BLaER1 (cell line): ENCODE results near the gene FUBP3.

ENCODE experiments used
- H3K27ac ChIP-seq: shearing (Covaris generic); formaldehyde crosslinking; 2 replicates; pipeline ENCODE4 v1.8.1; 2022
- H3K27me3 ChIP-seq: shearing (Covaris generic); formaldehyde crosslinking; 2 replicates; pipeline ENCODE4 v1.8.1; 2022
- H3K36me3 ChIP-seq: shearing (Covaris generic); formaldehyde crosslinking; 2 replicates; pipeline ENCODE4 v1.8.1; 2022
- H3K4me1 ChIP-seq: shearing (Covaris generic); formaldehyde crosslinking; 2 replicates; pipeline ENCODE4 v1.8.1; 2022
- H3K4me2 ChIP-seq: shearing (Covaris generic); formaldehyde crosslinking; 2 replicates; pipeline ENCODE4 v1.8.1; 2022
- H3K4me3 ChIP-seq: shearing (Covaris generic); formaldehyde crosslinking; 2 replicates; pipeline ENCODE4 v1.8.1; 2022
- H3K9ac ChIP-seq: shearing (Covaris generic); formaldehyde crosslinking; 2 replicates; pipeline ENCODE4 v1.8.1; 2022
- H3K9me3 ChIP-seq: shearing (Covaris generic); formaldehyde crosslinking; 2 replicates; pipeline ENCODE4 v1.8.1; 2022
- H4K20me1 ChIP-seq: shearing (Covaris generic); formaldehyde crosslinking; 2 replicates; pipeline ENCODE4 v1.8.1; 2022
- Cebpa-rat ChIP-seq: shearing (Covaris generic); IDR thresholded peaks from 2 replicates; pipeline ENCODE4 v1.8.1; 2022

The FUBP3 gene

DNA sequence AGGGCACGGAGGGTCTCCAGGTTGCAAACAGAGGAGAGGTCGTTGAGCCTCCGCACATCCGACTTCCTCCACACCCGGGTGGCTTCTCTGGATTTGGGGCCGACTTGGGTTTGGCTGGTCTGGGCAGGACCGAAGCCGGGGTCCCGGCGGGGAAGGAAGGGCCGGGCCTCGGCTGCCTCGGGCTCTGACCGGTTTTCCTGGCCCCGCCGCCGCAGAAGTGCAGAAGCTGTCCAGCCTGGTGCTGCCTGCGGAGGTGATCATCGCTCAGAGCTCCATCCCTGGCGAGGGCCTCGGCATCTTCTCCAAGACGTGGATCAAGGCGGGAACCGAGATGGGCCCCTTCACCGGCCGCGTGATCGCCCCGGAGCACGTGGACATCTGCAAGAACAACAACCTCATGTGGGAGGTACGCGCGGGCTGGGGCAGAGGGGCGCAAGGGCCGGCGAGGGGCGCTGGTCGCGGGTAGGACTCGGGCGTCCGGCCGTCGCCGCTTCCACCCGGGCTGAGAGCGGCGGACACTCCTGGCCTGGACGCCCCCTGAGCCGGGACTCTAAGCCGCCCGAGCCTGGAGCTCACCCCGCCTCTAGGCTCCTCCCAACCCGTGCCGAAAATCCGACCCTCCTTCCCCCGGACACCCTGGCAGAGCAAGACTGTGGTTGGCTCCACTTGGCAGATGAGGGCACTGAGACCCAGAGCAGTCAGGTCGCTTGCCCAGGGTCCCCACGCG is 87.2 kb downstream of the FUBP3 start:
- no peak for TF ChIP-seq Cebpa-rat
- no peaks in the 10 kb centered on the region for H3K4me1 ChIP-seq
- H3K4me2 ChIP-seq = no peak overlapping the region
- no peaks in the 10 kb centered on the region for H3K9me3 ChIP-seq
- H4K20me1 ChIP-seq = peaks cover 47% of the 10 kb centered on the region
- peaks cover 74% of the 10 kb centered on the region for H3K27me3 ChIP-seq
- no peak overlapping the region for H3K27ac ChIP-seq
- H3K36me3 ChIP-seq = no peaks in the 10 kb centered on the region
- H3K4me3 ChIP-seq = no peak overlapping the region
- H3K9ac ChIP-seq = no peak overlapping the region

GRCh38 chr9:130667120-130667435 is 87.7 kb downstream of the FUBP3 start:
- H3K27ac ChIP-seq = no peak overlapping the region
- no peaks in the 10 kb centered on the region for H3K4me1 ChIP-seq
- H3K4me3 ChIP-seq = no peak overlapping the region
- no peaks in the 10 kb centered on the region for H3K36me3 ChIP-seq
- no peaks in the 10 kb centered on the region for H3K9me3 ChIP-seq
- peaks cover 42% of the 10 kb centered on the region for H4K20me1 ChIP-seq
- H3K9ac ChIP-seq = no peak overlapping the region
- H3K4me2 ChIP-seq = no peak overlapping the region
- H3K27me3 ChIP-seq = peaks cover 68% of the 10 kb centered on the region
- TF ChIP-seq Cebpa-rat = no peak

GRCh38 chr9:130668196-130668595 is 88.8 kb downstream of the FUBP3 start:
- TF ChIP-seq Cebpa-rat = no peak
- Histone ChIP-seq H3K4me2 (no peak overlapping the region), H3K36me3 (no peaks in the 10 kb centered on the region), H3K9ac (no peak overlapping the region), H3K4me3 (no peak overlapping the region), H4K20me1 (peaks cover 30% of the 10 kb centered on the region), H3K27ac (no peak overlapping the region), H3K27me3 (peaks cover 57% of the 10 kb centered on the region), H3K4me1 (peaks cover 6% of the 10 kb centered on the region; the same call in 1 of the 2 replicates), H3K9me3 (no peaks in the 10 kb centered on the region)

GRCh38 chr9:130668659-130669058 is 89.3 kb downstream of the FUBP3 start:
- Histone ChIP-seq H4K20me1 (peaks cover 26% of the 10 kb centered on the region), H3K4me1 (peaks cover 6% of the 10 kb centered on the region; the same call in 1 of the 2 replicates), H3K27ac (no peak overlapping the region), H3K4me3 (no peak overlapping the region), H3K36me3 (no peaks in the 10 kb centered on the region), H3K9me3 (no peaks in the 10 kb centered on the region), H3K4me2 (no peak overlapping the region), H3K9ac (no peak overlapping the region), H3K27me3 (peaks cover 53% of the 10 kb centered on the region)
- no peak for TF ChIP-seq Cebpa-rat

DNA sequence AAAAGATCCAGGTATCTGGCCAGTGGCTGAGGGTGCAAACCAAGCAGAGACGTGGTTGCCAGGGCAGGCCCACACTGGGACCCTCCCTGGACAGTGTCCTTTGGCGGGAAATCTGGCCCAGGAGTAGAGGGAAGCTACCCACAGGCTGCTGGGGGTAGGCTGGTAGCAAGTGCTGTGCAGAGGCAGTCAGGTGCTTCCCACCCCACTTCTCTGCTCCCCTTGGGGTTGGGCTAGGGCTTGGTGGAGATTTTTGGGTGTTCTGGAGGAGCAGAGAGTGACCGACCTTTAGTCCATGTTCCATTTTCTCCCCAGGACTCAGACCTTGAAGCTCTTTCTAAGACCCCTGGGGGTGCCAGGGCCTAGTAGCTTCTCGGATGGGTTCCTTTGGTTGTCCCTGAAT is 90.6 kb downstream of the FUBP3 start:
- Histone ChIP-seq H3K4me1 (peaks cover 6% of the 10 kb centered on the region; the same call in 1 of the 2 replicates), H4K20me1 (peaks cover 18% of the 10 kb centered on the region), H3K27me3 (peaks cover 39% of the 10 kb centered on the region), H3K9me3 (no peaks in the 10 kb centered on the region), H3K4me2 (no peak overlapping the region), H3K27ac (no peak overlapping the region), H3K4me3 (no peak overlapping the region), H3K36me3 (no peaks in the 10 kb centered on the region), H3K9ac (no peak overlapping the region)
- TF ChIP-seq Cebpa-rat = no peak

- Histone ChIP-seq H3K9me3 (no peaks in the 10 kb centered on the region), H3K4me3 (no peak overlapping the region), H3K27ac (no peak overlapping the region), H3K4me2 (no peak overlapping the region), H3K27me3 (peaks cover 33% of the 10 kb centered on the region), H4K20me1 (peaks cover 15% of the 10 kb centered on the region), H3K36me3 (no peaks in the 10 kb centered on the region), H3K4me1 (peaks cover 6% of the 10 kb centered on the region; the same call in 1 of the 2 replicates), H3K9ac (no peak overlapping the region)
- no peak for TF ChIP-seq Cebpa-rat
Measured at GRCh38 chr9:130670644-130671043, 91.3 kb downstream of the FUBP3 start.

DNA sequence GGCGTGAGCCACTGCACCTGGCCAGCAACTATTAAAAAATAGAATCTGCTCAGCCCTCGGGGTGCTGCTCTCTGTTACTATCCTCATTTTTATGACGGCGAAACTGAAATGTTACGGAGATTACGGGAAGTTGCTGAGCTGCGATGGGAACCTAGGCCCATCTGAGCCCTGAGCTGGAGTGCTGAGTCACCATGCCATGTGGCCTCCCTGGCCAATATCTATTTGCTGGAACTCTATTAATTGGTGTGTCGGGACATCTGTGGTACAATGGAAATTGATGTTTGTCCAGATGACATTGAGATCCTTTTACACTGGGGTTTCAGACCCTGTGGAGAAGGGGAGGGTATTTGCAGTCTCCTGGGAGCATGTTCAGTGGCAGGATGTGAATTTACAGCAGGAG is 93.1 kb downstream of the FUBP3 start:
- Histone ChIP-seq H3K27ac (no peak overlapping the region), H3K4me1 (peaks cover 6% of the 10 kb centered on the region; the same call in 1 of the 2 replicates), H3K36me3 (no peaks in the 10 kb centered on the region), H4K20me1 (no peaks in the 10 kb centered on the region; the same call in 1 of the 2 replicates), H3K4me2 (no peak overlapping the region), H3K27me3 (peaks cover 14% of the 10 kb centered on the region), H3K4me3 (no peak overlapping the region), H3K9me3 (no peaks in the 10 kb centered on the region), H3K9ac (no peak overlapping the region)
- no peak for TF ChIP-seq Cebpa-rat

GRCh38 chr9:130672933-130673615 is 93.7 kb downstream of the FUBP3 start:
- TF ChIP-seq Cebpa-rat = no peak
- Histone ChIP-seq H3K9me3 (no peaks in the 10 kb centered on the region), H3K4me1 (peaks cover 6% of the 10 kb centered on the region; the same call in 1 of the 2 replicates), H3K27me3 (peaks cover 8% of the 10 kb centered on the region), H3K4me2 (no peak overlapping the region), H3K4me3 (no peak overlapping the region), H3K9ac (no peak overlapping the region), H4K20me1 (no peaks in the 10 kb centered on the region; the same call in 1 of the 2 replicates), H3K27ac (no peak overlapping the region), H3K36me3 (no peaks in the 10 kb centered on the region)

DNA sequence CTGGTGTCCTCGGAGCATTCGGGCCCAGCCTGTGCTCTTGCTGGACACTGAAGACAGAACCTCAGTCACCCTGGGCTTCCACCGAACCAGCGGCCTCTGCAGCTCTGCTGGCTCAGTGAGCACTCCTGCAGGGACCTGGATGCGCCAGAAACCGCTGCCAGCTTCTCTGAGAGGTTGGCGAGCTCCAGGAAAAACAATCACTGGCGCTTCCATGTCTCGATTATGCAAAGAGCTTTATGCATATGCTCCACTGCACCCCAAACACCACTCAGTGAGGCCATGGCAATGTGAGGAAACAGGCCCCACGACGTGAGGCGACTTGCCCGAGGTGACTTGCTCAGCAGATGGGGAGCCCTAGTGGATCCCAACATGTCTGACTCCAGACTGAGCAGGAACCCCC is 96.0 kb downstream of the FUBP3 start:
- Histone ChIP-seq H3K9me3 (no peaks in the 10 kb centered on the region), H3K4me1 (peaks cover 6% of the 10 kb centered on the region; the same call in 1 of the 2 replicates), H3K27ac (no peak overlapping the region), H3K36me3 (no peaks in the 10 kb centered on the region), H3K4me3 (no peak overlapping the region), H3K9ac (no peak overlapping the region), H3K4me2 (no peak overlapping the region), H3K27me3 (peaks cover 4% of the 10 kb centered on the region; the same call in 1 of the 2 replicates), H4K20me1 (no peaks in the 10 kb centered on the region)
- no peak for TF ChIP-seq Cebpa-rat

GRCh38 chr9:130677252-130677651 is 97.9 kb downstream of the FUBP3 start:
- peaks cover 14% of the 10 kb centered on the region for H3K4me1 ChIP-seq
- H3K4me3 ChIP-seq = no peak overlapping the region
- no peak overlapping the region for H3K27ac ChIP-seq
- H3K9ac ChIP-seq = no peak overlapping the region
- H3K27me3 ChIP-seq = peaks cover 13% of the 10 kb centered on the region; the same call in 1 of the 2 replicates
- H4K20me1 ChIP-seq = no peaks in the 10 kb centered on the region
- H3K36me3 ChIP-seq = no peaks in the 10 kb centered on the region
- no peaks in the 10 kb centered on the region for H3K9me3 ChIP-seq
- no peak for TF ChIP-seq Cebpa-rat
- no peak overlapping the region for H3K4me2 ChIP-seq
